CD14-positive monocyte (primary cell): ENCODE measurements around the gene ACTL10. TPM values are rescaled to one million over a fixed set of nuclear protein-coding genes. Genes with fewer than 3 reads are reported as not detected.

Experiments used
- DNase-seq, 3 donors: peaks; one replicate each; pipeline ENCODE4 v3.0.0-alpha.2; 2011 to 2022
- H2AFZ ChIP-seq: 2 replicates; pipeline ENCODE4 v1.6.0; 2012; ENCODE audit warnings: mild to moderate bottlenecking, low read depth, low read length, inconsistent platforms; ENCODE audit not compliant: insufficient read depth, poor library complexity, severe bottlenecking
- H3K27ac ChIP-seq, 2 donors: 1 replicate in 1 of 2; 2 replicates in 1 of 2; pipeline ENCODE4 v1.5.1; 2012 to 2013; ENCODE audit warnings: low read length in 2 of 2, control low read depth in 1 of 2, inconsistent platforms in 1 of 2, low read depth in 1 of 2, mild to moderate bottlenecking in 1 of 2
- H3K27me3 ChIP-seq, 2 donors: one replicate each; pipeline versions ENCODE4 v1.6.0 to v1.6.1; 2011 to 2013; ENCODE audit warnings: low read length in 2 of 2; ENCODE audit not compliant: control insufficient read depth in 2 of 2, insufficient read depth in 2 of 2
- H3K36me3 ChIP-seq, 2 donors: replicated peaks in 1 of 2; 1 replicate in 1 of 2; 2 replicates in 1 of 2; pipeline versions ENCODE4 v1.5.1 to v1.6.1; 2012 to 2013; ENCODE audit warnings: low read length in 2 of 2, control low read depth in 1 of 2, inconsistent platforms in 1 of 2, mild to moderate bottlenecking in 1 of 2; ENCODE audit not compliant: insufficient read depth in 2 of 2, control insufficient read depth in 1 of 2
- H3K4me1 ChIP-seq, 2 donors: 1 replicate in 1 of 2; 2 replicates in 1 of 2; pipeline versions ENCODE4 v1.5.1 to v1.6.1; 2012 to 2013; ENCODE audit warnings: low read length in 2 of 2, control low read depth in 1 of 2, inconsistent platforms in 1 of 2, mild to moderate bottlenecking in 1 of 2, moderate library complexity in 1 of 2; ENCODE audit not compliant: insufficient read depth in 2 of 2, control insufficient read depth in 1 of 2
- H3K4me2 ChIP-seq: replicated peaks from 2 replicates; pipeline ENCODE3; 2012; ENCODE audit warnings: low read length, moderate library complexity, mild to moderate bottlenecking; ENCODE audit not compliant: poor library complexity, severe bottlenecking; ENCODE audit errors: extremely low read depth
- H3K4me3 ChIP-seq, 3 experiments: fragments of 200-600 bp in 1 of 3; sonication (generic) in 1 of 3; replicated peaks in 1 of 3; 1 replicate in 2 of 3; 2 replicates in 1 of 3; pipeline ENCODE4 v1.5.1; 2011 to 2013; ENCODE audit warnings: low read length in 3 of 3, mild to moderate bottlenecking in 3 of 3, control low read depth in 2 of 3, low read depth in 2 of 3, inconsistent platforms in 1 of 3, moderate library complexity in 1 of 3
- H3K79me2 ChIP-seq: 2 replicates; pipeline ENCODE4 v1.6.0; 2012; ENCODE audit warnings: mild to moderate bottlenecking, control low read depth, inconsistent platforms, low read length, moderate library complexity; ENCODE audit not compliant: insufficient read depth
- H3K9ac ChIP-seq: 2 replicates; pipeline ENCODE4 v1.6.0; 2017; ENCODE audit warnings: low read length, mild to moderate bottlenecking; ENCODE audit not compliant: insufficient read depth, poor library complexity, severe bottlenecking
- H3K9me3 ChIP-seq, 2 donors: replicated peaks in 1 of 2; 1 replicate in 1 of 2; 2 replicates in 1 of 2; pipeline versions ENCODE4 v1.5.1 to v1.6.1; 2012 to 2013; ENCODE audit warnings: low read length in 2 of 2, control low read depth in 1 of 2; ENCODE audit not compliant: control insufficient read depth in 1 of 2, insufficient read depth in 1 of 2
- H4K20me1 ChIP-seq: 2 replicates; pipeline ENCODE4 v1.6.0; 2012; ENCODE audit warnings: mild to moderate bottlenecking, low read length, control low read depth, moderate library complexity; ENCODE audit not compliant: insufficient read depth
- H3K27ac Mint-ChIP-seq, 7 donors: one replicate each; pipeline ENCODE4 v1.8.0; 2020; ENCODE audit warnings: mild to moderate bottlenecking in 7 of 7, mixed read lengths in 7 of 7, moderate library complexity in 6 of 7, inconsistent platforms in 2 of 7
- H3K27me3 Mint-ChIP-seq, 3 donors: one replicate each; pipeline ENCODE4 v1.8.0; 2021 to 2022; ENCODE audit warnings: low read depth in 3 of 3, mild to moderate bottlenecking in 3 of 3, mixed read lengths in 3 of 3, moderate library complexity in 3 of 3, inconsistent platforms in 1 of 3
- H3K36me3 Mint-ChIP-seq, 2 donors: one replicate each; pipeline ENCODE4 v1.8.0; 2020; ENCODE audit warnings: mixed read lengths in 2 of 2, inconsistent platforms in 1 of 2, mild to moderate bottlenecking in 1 of 2
- H3K4me1 Mint-ChIP-seq: one replicate; pipeline ENCODE4 v1.8.0; 2020; ENCODE audit warnings: mild to moderate bottlenecking, mixed read lengths
- H3K4me3 Mint-ChIP-seq, 2 donors: one replicate each; pipeline ENCODE4 v1.8.0; 2020; ENCODE audit warnings: mild to moderate bottlenecking in 2 of 2, mixed read lengths in 2 of 2, moderate library complexity in 1 of 2
- H3K9me3 Mint-ChIP-seq, 7 donors: one replicate each; pipeline ENCODE4 v1.8.0; 2020 to 2022; ENCODE audit warnings: mixed read lengths in 7 of 7, mild to moderate bottlenecking in 6 of 7, moderate library complexity in 6 of 7, inconsistent platforms in 2 of 7
- WGBS: methylation state at CpG from one replicate; pipeline ENCODE4 v1.1.5; 2013; ENCODE audit warnings: missing lambda C conversion rate; ENCODE audit not compliant: insufficient coverage; 5-methylcytosine and 5-hydroxymethylcytosine counted together
- intact Hi-C, 2 donors: fragments of 100-400 bp; cut with micrococcal nuclease; formaldehyde crosslinking; loops; one replicate each; pipeline versions ENCODE4 v1.15.0 to v1.15.1; 2023
- polyA plus RNA-seq, 3 donors: library from polyadenylated mRNA; depleted of rRNA in 1 of 3; unstranded in 2 of 3; stranded (reverse) in 1 of 3; fragments of 300-500 nt in 2 of 3; fragments of >200 nt in 1 of 3; fragmentation: Illumina TruSeq in 2 of 3; gene quantifications; 1 replicate in 2 of 3; 2 replicates in 1 of 3; pipeline ENCODE4 v1.2.3, GENCODE V29; 2012 to 2021
- TF ChIP-seq, protein P1 (sequence below): fragments of 200-600 bp; IDR thresholded peaks from one replicate; pipeline ENCODE4 v1.8.0; 2022; ENCODE audit warnings: antibody characterized with exemption, mild to moderate bottlenecking

The ACTL10 gene
- polyA plus RNA-seq, 3 donors = 0.31 to 1.2 (median 1.1) TPM

DNA sequence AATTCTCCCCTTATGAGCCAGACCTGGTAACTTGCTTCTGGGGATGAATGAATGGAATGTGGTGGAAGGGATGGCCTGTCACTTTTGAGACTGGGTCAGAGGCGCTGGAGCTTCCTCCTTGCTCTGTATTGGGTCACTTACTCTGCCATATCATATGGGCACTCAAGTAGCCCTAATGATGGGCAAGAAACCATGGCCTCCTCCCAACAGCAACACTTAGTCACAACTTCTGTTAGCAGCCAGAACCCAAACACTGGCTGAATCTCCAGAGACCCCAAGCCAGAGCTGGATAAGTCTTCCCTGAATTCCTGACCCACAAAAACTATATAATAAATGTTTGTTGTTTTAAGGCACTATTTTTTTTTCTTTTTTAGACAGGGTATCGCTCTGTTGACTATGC lies 13.9 kb downstream of the ACTL10 start:
- Histone ChIP-seq H3K4me1 (peaks cover 12 to 17% of the 10 kb centered on the region in 2 donors), H3K79me2 (peaks cover 50% of the 10 kb centered on the region), H4K20me1 (no peaks in the 10 kb centered on the region), H3K9ac (no peak overlapping the region), H2AFZ (no peak overlapping the region), H3K9me3 (no peaks in the 10 kb centered on the region), H3K4me2 (no peak overlapping the region), H3K36me3 (no peaks in the 10 kb centered on the region), H3K27ac (no peak overlapping the region), H3K27me3 (no peaks in the 10 kb centered on the region), H3K4me3 (no peak overlapping the region)
- Mint-ChIP-seq H3K9me3 (no peaks in the 10 kb centered on the region), H3K4me3 (no peak overlapping the region), H3K27me3 (peaks cover 0 to 2% (median 0%) of the 10 kb centered on the region in 3 donors), H3K36me3 (peaks cover 6 to 23% of the 10 kb centered on the region in 2 donors), H3K4me1 (peaks cover 17% of the 10 kb centered on the region), H3K27ac (peak overlapping the region in 1 of 7 donors; percentile 50)
- no CpG with 5 or more reads among the region's 2 CpGs for WGBS
- no peak for DNase-seq
- intact Hi-C loops = loop anchor here in 1 of 2 donors (10.0 kb wide), 1 partner anchor 54 kb away; the partner anchor contains the start of gene ZNF341
- TF ChIP-seq, protein P1, sequence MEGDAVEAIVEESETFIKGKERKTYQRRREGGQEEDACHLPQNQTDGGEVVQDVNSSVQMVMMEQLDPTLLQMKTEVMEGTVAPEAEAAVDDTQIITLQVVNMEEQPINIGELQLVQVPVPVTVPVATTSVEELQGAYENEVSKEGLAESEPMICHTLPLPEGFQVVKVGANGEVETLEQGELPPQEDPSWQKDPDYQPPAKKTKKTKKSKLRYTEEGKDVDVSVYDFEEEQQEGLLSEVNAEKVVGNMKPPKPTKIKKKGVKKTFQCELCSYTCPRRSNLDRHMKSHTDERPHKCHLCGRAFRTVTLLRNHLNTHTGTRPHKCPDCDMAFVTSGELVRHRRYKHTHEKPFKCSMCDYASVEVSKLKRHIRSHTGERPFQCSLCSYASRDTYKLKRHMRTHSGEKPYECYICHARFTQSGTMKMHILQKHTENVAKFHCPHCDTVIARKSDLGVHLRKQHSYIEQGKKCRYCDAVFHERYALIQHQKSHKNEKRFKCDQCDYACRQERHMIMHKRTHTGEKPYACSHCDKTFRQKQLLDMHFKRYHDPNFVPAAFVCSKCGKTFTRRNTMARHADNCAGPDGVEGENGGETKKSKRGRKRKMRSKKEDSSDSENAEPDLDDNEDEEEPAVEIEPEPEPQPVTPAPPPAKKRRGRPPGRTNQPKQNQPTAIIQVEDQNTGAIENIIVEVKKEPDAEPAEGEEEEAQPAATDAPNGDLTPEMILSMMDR = no peak

DNA sequence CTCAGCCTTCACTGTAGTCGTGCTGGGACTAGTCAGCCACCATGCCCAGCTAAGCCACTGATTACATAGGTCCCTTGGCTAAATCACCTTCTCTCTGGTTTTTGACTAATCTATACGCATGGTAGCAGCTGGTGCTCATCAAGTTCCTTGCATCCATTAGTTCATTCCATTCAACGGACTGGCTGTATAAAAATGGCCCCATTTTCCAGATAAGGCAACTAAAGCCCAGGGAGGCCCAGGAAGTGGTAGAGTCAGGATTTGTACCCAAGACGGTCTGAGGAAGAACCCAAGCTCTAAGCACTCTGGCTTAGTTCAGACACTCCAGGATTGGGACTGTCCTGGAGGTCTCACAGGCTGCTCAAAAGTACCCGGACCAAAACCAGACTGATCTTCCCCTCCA lies 14.5 kb downstream of the ACTL10 start:
- no peak overlapping the region for H3K9ac ChIP-seq
- H3K4me2 ChIP-seq = no peak overlapping the region
- peaks cover 12 to 19% of the 10 kb centered on the region in 2 donors for H3K4me1 ChIP-seq
- H2AFZ ChIP-seq = no peak overlapping the region
- DNase-seq = no peak
- Mint-ChIP-seq H3K4me1 (peaks cover 17% of the 10 kb centered on the region), H3K9me3 (no peaks in the 10 kb centered on the region), H3K27ac (peak overlapping the region in 3 of 7 donors; percentile 35 to 56 (median 51)), H3K4me3 (no peak overlapping the region), H3K27me3 (peaks cover 0 to 2% (median 0%) of the 10 kb centered on the region in 3 donors), H3K36me3 (peaks cover 6 to 20% of the 10 kb centered on the region in 2 donors)
- no peaks in the 10 kb centered on the region for H3K27me3 ChIP-seq
- H3K9me3 ChIP-seq = no peaks in the 10 kb centered on the region
- no peak overlapping the region for H3K27ac ChIP-seq
- H3K4me3 ChIP-seq = no peak overlapping the region
- no peaks in the 10 kb centered on the region for H4K20me1 ChIP-seq
- H3K36me3 ChIP-seq = no peaks in the 10 kb centered on the region
- peaks cover 50% of the 10 kb centered on the region for H3K79me2 ChIP-seq
- intact Hi-C loops = loop anchor here in 1 of 2 donors (10.0 kb wide), 1 partner anchor 54 kb away; the partner anchor contains the start of gene ZNF341
- TF ChIP-seq, protein P1 = no peak
- WGBS = 93% methylated on average over 5 of the region's 5 CpGs
